HepG2 (cell line): Measurements from ENCODE around the gene USP19. TPM values are rescaled to one million over a fixed set of nuclear protein-coding genes. Genes with fewer than 3 reads are reported as not detected.

Source experiments
- ARNT2 ChIP-seq: sonication (generic); formaldehyde crosslinking; IDR thresholded peaks from 2 replicates; pipeline ENCODE4 v1.8.0; 2022; ENCODE audit warnings: mild to moderate bottlenecking, low read depth, missing genetic modification reagents, moderate library complexity
- NFATC3 ChIP-seq: sonication (generic); formaldehyde crosslinking; IDR thresholded peaks from 2 replicates; pipeline ENCODE4 v1.5.1; 2020; ENCODE audit warnings: mild to moderate bottlenecking, missing genetic modification reagents
- ZNF572 ChIP-seq: sonication (generic); formaldehyde crosslinking; IDR thresholded peaks from 2 replicates; pipeline ENCODE4 v1.5.1; 2020; ENCODE audit warnings: mild to moderate bottlenecking, missing genetic modification reagents
- ZNF605 ChIP-seq: sonication (generic); formaldehyde crosslinking; IDR thresholded peaks from 2 replicates; pipeline ENCODE4 v1.8.0; 2022; ENCODE audit warnings: mild to moderate bottlenecking, missing genetic modification reagents
- ZNF607 ChIP-seq: sonication (generic); formaldehyde crosslinking; IDR thresholded peaks from 2 replicates; pipeline ENCODE4 v1.5.1; 2020; ENCODE audit warnings: missing genetic modification reagents, mild to moderate bottlenecking, borderline replicate concordance
- ZNF615 ChIP-seq: sonication (generic); formaldehyde crosslinking; IDR thresholded peaks from 2 replicates; pipeline ENCODE4 v1.5.0; 2020; ENCODE audit warnings: mild to moderate bottlenecking, missing genetic modification reagents, borderline replicate concordance
- ZNF83 ChIP-seq: sonication (generic); formaldehyde crosslinking; IDR thresholded peaks from 2 replicates; pipeline ENCODE4 v1.4.0; 2020; ENCODE audit warnings: missing genetic modification reagents, mild to moderate bottlenecking, borderline replicate concordance
- polyA plus RNA-seq, 8 experiments: library from polyadenylated mRNA; depleted of rRNA in 3 of 8; stranded (reverse) in 7 of 8; unstranded in 1 of 8; fragments of >200 nt; fragmentation: Illumina TruSeq in 4 of 8; extraction: Trizol in 4 of 8; gene quantifications; 2 replicates each; pipeline versions ENCODE4 v1.2.1 to v1.2.3, GENCODE V29; 2011 to 2016; ENCODE audit warnings: low read depth in 4 of 8, missing spikeins in 1 of 8, mixed read lengths in 1 of 8; ENCODE audit not compliant: insufficient read depth in 1 of 8
- total RNA-seq, 5 experiments: library from RNA; depleted of rRNA; stranded (reverse); fragments of >200 nt; fragmentation: Illumina TruSeq; extraction: Trizol; gene quantifications; 2 replicates each; pipeline ENCODE4 v1.2.3, GENCODE V29; 2016; ENCODE audit warnings: low read depth in 1 of 5
- TF ChIP-seq, protein P1 (sequence below): sonication (generic); formaldehyde crosslinking; IDR thresholded peaks from 2 replicates; pipeline ENCODE4 v1.4.0; 2020; ENCODE audit warnings: missing genetic modification reagents
- TF ChIP-seq, protein P2 (sequence below): sonication (generic); formaldehyde crosslinking; IDR thresholded peaks from 2 replicates; pipeline ENCODE4 v1.5.1; 2020; ENCODE audit warnings: mild to moderate bottlenecking, missing genetic modification reagents
- TF ChIP-seq, protein P3 (sequence below): sonication (generic); formaldehyde crosslinking; IDR thresholded peaks from 2 replicates; pipeline ENCODE4 v1.4.0; 2020; ENCODE audit warnings: mild to moderate bottlenecking, missing genetic modification reagents
- TF ChIP-seq, protein P4 (sequence below): IDR thresholded peaks from 2 replicates; pipeline ENCODE4 v1.6.1; 2016; ENCODE audit warnings: low read depth, borderline replicate concordance
- TF ChIP-seq, protein P5 (sequence below): IDR thresholded peaks from 2 replicates; pipeline ENCODE4 v1.6.1; 2016; ENCODE audit warnings: mild to moderate bottlenecking, missing biosample characterization, missing genetic modification reagents

The USP19 gene
- total and polyA plus RNA-seq, 2 of the 13 experiments (the other 11 are each of a cell fraction or from before 2014, with no cell fraction given) = 28.3 to 31.7 TPM

DNA sequence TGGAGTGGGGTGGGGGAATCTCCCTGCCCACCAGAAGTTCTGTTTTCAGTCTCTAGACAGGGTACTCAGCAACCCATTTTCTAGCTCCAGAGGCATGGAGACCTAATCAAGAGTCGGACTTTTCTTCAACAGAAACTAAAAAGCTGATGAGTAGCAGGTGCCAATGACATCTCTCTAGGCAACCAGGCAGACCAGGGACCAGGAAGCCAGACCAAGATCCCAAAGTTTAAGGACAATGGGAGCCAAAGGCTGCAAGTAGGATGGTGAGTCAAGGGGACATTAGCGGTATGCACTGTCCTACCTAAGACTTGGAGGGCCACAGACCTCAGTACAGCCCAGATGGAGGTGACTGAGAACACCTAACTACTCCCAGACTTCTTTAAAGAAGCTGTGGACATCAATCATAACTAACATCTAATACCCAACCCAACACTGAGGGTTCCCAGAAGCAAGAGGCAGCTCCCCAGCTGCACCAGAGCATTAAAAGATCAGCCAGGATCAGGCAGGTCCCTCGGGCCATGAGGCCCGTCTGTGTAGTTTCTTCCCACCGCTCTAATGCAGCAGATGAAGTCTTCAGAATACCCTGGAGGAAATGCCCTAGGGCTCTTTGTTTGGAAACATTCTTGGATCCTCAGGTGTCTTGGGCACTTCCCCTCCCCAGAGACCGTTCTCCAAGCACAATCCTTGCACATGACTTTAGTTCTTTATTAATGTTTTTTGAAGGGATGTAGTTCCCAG, 44.5 kb upstream of the USP19 start (continued):
- TF ChIP-seq, protein P1, sequence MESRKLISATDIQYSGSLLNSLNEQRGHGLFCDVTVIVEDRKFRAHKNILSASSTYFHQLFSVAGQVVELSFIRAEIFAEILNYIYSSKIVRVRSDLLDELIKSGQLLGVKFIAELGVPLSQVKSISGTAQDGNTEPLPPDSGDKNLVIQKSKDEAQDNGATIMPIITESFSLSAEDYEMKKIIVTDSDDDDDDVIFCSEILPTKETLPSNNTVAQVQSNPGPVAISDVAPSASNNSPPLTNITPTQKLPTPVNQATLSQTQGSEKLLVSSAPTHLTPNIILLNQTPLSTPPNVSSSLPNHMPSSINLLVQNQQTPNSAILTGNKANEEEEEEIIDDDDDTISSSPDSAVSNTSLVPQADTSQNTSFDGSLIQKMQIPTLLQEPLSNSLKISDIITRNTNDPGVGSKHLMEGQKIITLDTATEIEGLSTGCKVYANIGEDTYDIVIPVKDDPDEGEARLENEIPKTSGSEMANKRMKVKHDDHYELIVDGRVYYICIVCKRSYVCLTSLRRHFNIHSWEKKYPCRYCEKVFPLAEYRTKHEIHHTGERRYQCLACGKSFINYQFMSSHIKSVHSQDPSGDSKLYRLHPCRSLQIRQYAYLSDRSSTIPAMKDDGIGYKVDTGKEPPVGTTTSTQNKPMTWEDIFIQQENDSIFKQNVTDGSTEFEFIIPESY = 0 out of 2 replicates have a peak, but pooled peaks have one; percentile 30
- TF ChIP-seq ZNF607 (CRISPR knock-in tag) (0 out of 2 replicates have a peak, but pooled peaks have one; percentile 23), ARNT2 (CRISPR knock-in tag) (no peak), ZNF615 (CRISPR knock-in tag) (0 out of 2 replicates have a peak, but pooled peaks have one; percentile 17), NFATC3 (CRISPR knock-in tag) (0 out of 2 replicates have a peak, but pooled peaks have one; percentile 32), ZNF605 (CRISPR knock-in tag) (0 out of 2 replicates have a peak, but pooled peaks have one; percentile 7), ZNF572 (0 out of 2 replicates have a peak, but pooled peaks have one; percentile 56), ZNF83 (CRISPR knock-in tag) (no peak)
- TF ChIP-seq, protein P2, sequence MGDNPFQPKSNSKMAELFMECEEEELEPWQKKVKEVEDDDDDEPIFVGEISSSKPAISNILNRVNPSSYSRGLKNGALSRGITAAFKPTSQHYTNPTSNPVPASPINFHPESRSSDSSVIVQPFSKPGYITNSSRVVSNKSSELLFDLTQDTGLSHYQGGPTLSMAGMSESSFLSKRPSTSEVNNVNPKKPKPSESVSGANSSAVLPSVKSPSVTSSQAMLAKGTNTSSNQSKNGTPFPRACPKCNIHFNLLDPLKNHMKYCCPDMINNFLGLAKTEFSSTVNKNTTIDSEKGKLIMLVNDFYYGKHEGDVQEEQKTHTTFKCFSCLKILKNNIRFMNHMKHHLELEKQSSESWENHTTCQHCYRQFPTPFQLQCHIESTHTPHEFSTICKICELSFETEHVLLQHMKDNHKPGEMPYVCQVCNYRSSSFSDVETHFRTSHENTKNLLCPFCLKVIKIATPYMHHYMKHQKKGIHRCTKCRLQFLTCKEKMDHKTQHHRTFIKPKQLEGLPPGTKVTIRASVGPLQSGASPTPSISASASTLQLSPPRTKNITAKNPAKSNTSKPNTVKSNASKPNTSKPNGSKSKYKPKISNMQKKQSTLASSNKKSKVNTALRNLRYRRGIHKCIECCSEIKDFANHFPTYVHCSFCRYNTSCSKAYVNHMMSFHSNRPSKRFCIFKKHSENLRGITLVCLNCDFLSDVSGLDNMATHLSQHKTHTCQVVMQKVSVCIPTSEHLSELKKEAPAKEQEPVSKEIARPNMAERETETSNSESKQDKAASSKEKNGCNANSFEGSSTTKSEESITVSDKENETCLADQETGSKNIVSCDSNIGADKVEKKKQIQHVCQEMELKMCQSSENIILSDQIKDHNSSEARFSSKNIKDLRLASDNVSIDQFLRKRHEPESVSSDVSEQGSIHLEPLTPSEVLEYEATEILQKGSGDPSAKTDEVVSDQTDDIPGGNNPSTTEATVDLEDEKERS = no peak
- TF ChIP-seq, protein P3, sequence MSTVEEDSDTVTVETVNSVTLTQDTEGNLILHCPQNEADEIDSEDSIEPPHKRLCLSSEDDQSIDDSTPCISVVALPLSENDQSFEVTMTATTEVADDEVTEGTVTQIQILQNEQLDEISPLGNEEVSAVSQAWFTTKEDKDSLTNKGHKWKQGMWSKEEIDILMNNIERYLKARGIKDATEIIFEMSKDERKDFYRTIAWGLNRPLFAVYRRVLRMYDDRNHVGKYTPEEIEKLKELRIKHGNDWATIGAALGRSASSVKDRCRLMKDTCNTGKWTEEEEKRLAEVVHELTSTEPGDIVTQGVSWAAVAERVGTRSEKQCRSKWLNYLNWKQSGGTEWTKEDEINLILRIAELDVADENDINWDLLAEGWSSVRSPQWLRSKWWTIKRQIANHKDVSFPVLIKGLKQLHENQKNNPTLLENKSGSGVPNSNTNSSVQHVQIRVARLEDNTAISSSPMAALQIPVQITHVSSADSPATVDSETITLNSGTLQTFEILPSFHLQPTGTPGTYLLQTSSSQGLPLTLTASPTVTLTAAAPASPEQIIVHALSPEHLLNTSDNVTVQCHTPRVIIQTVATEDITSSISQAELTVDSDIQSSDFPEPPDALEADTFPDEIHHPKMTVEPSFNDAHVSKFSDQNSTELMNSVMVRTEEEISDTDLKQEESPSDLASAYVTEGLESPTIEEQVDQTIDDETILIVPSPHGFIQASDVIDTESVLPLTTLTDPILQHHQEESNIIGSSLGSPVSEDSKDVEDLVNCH = no peak
- TF ChIP-seq, protein P4, sequence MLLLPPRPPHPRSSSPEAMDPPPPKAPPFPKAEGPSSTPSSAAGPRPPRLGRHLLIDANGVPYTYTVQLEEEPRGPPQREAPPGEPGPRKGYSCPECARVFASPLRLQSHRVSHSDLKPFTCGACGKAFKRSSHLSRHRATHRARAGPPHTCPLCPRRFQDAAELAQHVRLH (CRISPR knock-in tag) = 0 out of 2 replicates have a peak, but pooled peaks have one; percentile 32
- TF ChIP-seq, protein P5, sequence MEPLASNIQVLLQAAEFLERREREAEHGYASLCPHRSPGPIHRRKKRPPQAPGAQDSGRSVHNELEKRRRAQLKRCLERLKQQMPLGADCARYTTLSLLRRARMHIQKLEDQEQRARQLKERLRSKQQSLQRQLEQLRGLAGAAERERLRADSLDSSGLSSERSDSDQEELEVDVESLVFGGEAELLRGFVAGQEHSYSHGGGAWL = no peak
- TF ChIP-seq, all 625 proteins: peak for 10
